OCI-LY7 (cell line): ENCODE results near the gene SLC27A1. TPM values are rescaled to one million over a fixed set of nuclear protein-coding genes. Genes with fewer than 3 reads are reported as not detected.

Experiments used
- BruUV-seq: library from RNA; stranded (reverse); fragments of 400-500 nt; replicated peaks from 2 replicates; lab custom pipeline; 2021; lab: Mats Ljungman, UMichigan
- CTCF ChIA-PET: fragments of 300-600 bp; sonication (Branson Sonifier 250); formaldehyde crosslinking; loops from one replicate; lab custom pipeline; 2022; ENCODE audit warnings: antibody characterized with exemption; ENCODE audit not compliant: unreplicated experiment; lab: Charles Lee
- POLR2A ChIA-PET: fragments of 300-600 bp; sonication (Branson Sonifier 250); formaldehyde crosslinking; loops from one replicate; lab custom pipeline; 2022; ENCODE audit warnings: antibody characterized with exemption; lab: Charles Lee
- DNase-seq: peaks from one replicate; pipeline ENCODE4 v3.0.0-alpha.2; 2015; ENCODE audit warnings: low spot score
- H2AFZ ChIP-seq: fragments of 200-600 bp; sonication (generic), shearing (Covaris generic); 2 replicates; pipeline ENCODE4 v1.6.1; 2014; ENCODE audit warnings: mild to moderate bottlenecking, antibody characterized with exemption, low read length, moderate library complexity
- H3K27ac ChIP-seq: fragments of 200-600 bp; sonication (generic); 2 replicates; pipeline ENCODE4 v1.5.1; 2014; ENCODE audit warnings: mixed run types, low read depth, mild to moderate bottlenecking, moderate library complexity, low read length, inconsistent platforms; ENCODE audit not compliant: poor library complexity, severe bottlenecking
- H3K36me3 ChIP-seq: fragments of 200-600 bp; sonication (generic); 2 replicates; pipeline ENCODE4 v1.6.1; 2014; ENCODE audit warnings: mild to moderate bottlenecking, antibody characterized with exemption, low read length, moderate library complexity, mixed read lengths; ENCODE audit not compliant: insufficient read depth
- H3K4me1 ChIP-seq: fragments of 200-600 bp; sonication (generic); 2 replicates; pipeline ENCODE4 v1.5.1; 2014; ENCODE audit warnings: mild to moderate bottlenecking, low read length; ENCODE audit not compliant: insufficient read depth, poor library complexity, severe bottlenecking
- H3K4me2 ChIP-seq: fragments of 200-600 bp; sonication (generic); 2 replicates; pipeline ENCODE4 v1.6.1; 2014; ENCODE audit warnings: mild to moderate bottlenecking, low read length
- H3K4me3 ChIP-seq: fragments of 200-600 bp; sonication (generic); 2 replicates; pipeline ENCODE4 v1.5.1; 2014; ENCODE audit warnings: mild to moderate bottlenecking, low read depth, low read length; ENCODE audit not compliant: poor library complexity, severe bottlenecking
- H3K79me2 ChIP-seq: fragments of 200-600 bp; sonication (generic); 2 replicates; pipeline ENCODE4 v1.6.1; 2016; ENCODE audit warnings: low read depth, mild to moderate bottlenecking, low read length, moderate library complexity, mixed read lengths; ENCODE audit not compliant: insufficient read depth
- H3K9me2 ChIP-seq: fragments of 200-600 bp; sonication (generic); 2 replicates; pipeline ENCODE4 v1.6.1; 2016; ENCODE audit warnings: mild to moderate bottlenecking, low read length, mixed read lengths; ENCODE audit not compliant: insufficient read depth
- H3K9me3 ChIP-seq: fragments of 200-600 bp; sonication (generic); 2 replicates; pipeline ENCODE4 v1.6.1; 2014; ENCODE audit warnings: mild to moderate bottlenecking, mixed run types, low read length, mixed read lengths
- H4K20me1 ChIP-seq: fragments of 200-600 bp; sonication (generic); 2 replicates; pipeline ENCODE4 v1.6.1; 2014; ENCODE audit warnings: mild to moderate bottlenecking, antibody characterized with exemption, low read length, moderate library complexity, mixed read lengths; ENCODE audit not compliant: insufficient read depth
- EZH2phosphoT487 ChIP-seq: fragments of 200-600 bp; sonication (generic); IDR thresholded peaks from 2 replicates; pipeline ENCODE4 v1.6.1; 2018; ENCODE audit warnings: low read depth, borderline replicate concordance, mild to moderate bottlenecking, mixed run types, antibody characterized with exemption, low read length, moderate library complexity, mixed read lengths
- intact Hi-C: fragments of 100-400 bp; cut with micrococcal nuclease; formaldehyde crosslinking; loops from one replicate; pipeline ENCODE4 v1.10.0; 2022; ENCODE audit not compliant: unreplicated experiment
- total RNA-seq, 2 experiments: library from RNA; depleted of rRNA in 1 of 2; stranded (reverse); fragments of >200 nt in 1 of 2; shearing (Covaris generic) in 1 of 2; gene quantifications; 2 replicates each; pipeline ENCODE4 v1.2.3, GENCODE V29; 2014 to 2022
- TF ChIP-seq, protein P1 (sequence below): fragments of 200-600 bp; sonication (generic); conservative IDR thresholded peaks from 2 replicates; pipeline ENCODE4 v1.5.1; 2014; ENCODE audit warnings: mild to moderate bottlenecking, antibody characterized with exemption, low read length, moderate library complexity, mixed read lengths

The SLC27A1 gene
- total RNA-seq, 2 experiments from 2014 or later, result 2.5 to 3.2 TPM

DNA sequence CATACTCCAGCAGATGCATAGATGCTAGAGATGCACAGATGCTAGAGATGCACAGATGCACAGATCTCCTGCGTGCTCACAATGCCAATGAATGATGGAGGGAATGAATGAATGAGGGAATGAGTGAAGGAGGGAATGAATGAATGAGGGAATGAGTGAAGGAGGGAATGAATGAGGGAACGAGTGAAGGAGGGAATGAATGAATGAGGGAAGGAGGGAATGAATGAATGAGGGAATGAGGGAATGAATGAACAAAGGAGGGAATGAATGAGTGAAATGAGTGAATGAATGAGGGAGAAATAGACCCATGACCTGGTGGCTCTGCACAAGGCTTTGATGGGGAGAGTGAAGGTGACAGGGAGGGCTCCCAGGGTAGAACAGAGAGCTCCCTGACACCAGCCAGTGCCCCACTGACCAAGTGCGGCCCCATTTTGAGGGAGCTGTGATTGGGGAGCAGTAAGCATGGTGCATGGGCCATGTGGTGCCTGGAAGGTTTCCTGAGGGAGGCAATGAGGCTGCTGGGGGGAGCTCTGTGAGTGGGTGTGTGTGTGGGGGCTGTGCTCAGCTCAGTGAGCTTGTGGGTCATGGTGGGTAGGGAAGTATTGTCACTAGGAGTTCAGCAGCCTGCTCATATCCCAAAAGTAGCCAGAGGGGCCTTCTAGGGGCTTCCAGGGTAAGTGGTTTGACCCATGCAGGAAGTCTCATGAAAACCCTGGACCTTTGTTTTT lies 12.7 kb downstream of the SLC27A1 start:
- no peaks in the 10 kb centered on the region for H3K79me2 ChIP-seq
- no peaks in the 10 kb centered on the region for H4K20me1 ChIP-seq
- TF ChIP-seq, protein P1, sequence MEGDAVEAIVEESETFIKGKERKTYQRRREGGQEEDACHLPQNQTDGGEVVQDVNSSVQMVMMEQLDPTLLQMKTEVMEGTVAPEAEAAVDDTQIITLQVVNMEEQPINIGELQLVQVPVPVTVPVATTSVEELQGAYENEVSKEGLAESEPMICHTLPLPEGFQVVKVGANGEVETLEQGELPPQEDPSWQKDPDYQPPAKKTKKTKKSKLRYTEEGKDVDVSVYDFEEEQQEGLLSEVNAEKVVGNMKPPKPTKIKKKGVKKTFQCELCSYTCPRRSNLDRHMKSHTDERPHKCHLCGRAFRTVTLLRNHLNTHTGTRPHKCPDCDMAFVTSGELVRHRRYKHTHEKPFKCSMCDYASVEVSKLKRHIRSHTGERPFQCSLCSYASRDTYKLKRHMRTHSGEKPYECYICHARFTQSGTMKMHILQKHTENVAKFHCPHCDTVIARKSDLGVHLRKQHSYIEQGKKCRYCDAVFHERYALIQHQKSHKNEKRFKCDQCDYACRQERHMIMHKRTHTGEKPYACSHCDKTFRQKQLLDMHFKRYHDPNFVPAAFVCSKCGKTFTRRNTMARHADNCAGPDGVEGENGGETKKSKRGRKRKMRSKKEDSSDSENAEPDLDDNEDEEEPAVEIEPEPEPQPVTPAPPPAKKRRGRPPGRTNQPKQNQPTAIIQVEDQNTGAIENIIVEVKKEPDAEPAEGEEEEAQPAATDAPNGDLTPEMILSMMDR, result no peak
- TF ChIP-seq EZH2phosphoT487, result no peak
- intact Hi-C loops, result no loop called here
- ChIA-PET POLR2A (no interaction called here), CTCF (interaction anchor here (0.5 kb wide), 1 partner anchor 8 kb away, joined by 3 read pairs; no protein-coding TSS in a partner anchor)
- H3K9me2 ChIP-seq, result no peaks in the 10 kb centered on the region
- H3K4me3 ChIP-seq, result no peak overlapping the region
- H3K9me3 ChIP-seq, result no peaks in the 10 kb centered on the region
- H3K36me3 ChIP-seq, result no peaks in the 10 kb centered on the region
- no peak for DNase-seq
- peaks cover 8% of the 10 kb centered on the region for H3K4me1 ChIP-seq
- no peak overlapping the region for H3K4me2 ChIP-seq
- no peak overlapping the region for H2AFZ ChIP-seq
- no peak overlapping the region for H3K27ac ChIP-seq
- no TSS peak for BruUV-seq

DNA sequence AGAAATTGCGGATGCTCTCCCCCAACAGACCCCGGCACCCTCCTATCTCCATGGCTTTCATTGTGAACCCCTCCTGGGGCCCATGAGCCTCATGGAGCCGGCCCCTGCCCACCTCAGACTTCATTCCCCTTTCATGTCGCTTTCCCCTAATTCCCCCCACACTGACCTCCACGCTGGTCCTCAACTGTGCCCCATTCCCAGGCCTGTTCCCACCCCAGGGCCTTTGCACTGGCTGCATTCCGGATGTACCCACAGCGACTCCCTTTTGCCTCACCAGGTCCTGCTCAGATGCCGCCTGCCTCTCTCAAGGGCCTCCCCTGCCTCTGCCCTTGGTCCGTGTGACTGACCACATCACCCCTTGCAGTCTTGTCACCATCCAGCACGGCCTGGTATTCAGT lies 13.3 kb downstream of the SLC27A1 start:
- Histone ChIP-seq H3K9me2 (no peaks in the 10 kb centered on the region), H3K27ac (no peak overlapping the region), H3K4me2 (no peak overlapping the region), H3K4me1 (peaks cover 14% of the 10 kb centered on the region), H3K9me3 (no peaks in the 10 kb centered on the region), H3K79me2 (no peaks in the 10 kb centered on the region), H4K20me1 (no peaks in the 10 kb centered on the region), H3K36me3 (no peaks in the 10 kb centered on the region), H3K4me3 (no peak overlapping the region), H2AFZ (no peak overlapping the region)
- intact Hi-C loops, result no loop called here
- CTCF ChIA-PET, result interaction anchor here (0.5 kb wide), 1 partner anchor 9 kb away, joined by 3 read pairs; no protein-coding TSS in a partner anchor
- BruUV-seq, result no TSS peak
- POLR2A ChIA-PET, result no interaction called here
- no peak for DNase-seq
- no peak for TF ChIP-seq EZH2phosphoT487
- TF ChIP-seq, protein P1, result no peak

DNA sequence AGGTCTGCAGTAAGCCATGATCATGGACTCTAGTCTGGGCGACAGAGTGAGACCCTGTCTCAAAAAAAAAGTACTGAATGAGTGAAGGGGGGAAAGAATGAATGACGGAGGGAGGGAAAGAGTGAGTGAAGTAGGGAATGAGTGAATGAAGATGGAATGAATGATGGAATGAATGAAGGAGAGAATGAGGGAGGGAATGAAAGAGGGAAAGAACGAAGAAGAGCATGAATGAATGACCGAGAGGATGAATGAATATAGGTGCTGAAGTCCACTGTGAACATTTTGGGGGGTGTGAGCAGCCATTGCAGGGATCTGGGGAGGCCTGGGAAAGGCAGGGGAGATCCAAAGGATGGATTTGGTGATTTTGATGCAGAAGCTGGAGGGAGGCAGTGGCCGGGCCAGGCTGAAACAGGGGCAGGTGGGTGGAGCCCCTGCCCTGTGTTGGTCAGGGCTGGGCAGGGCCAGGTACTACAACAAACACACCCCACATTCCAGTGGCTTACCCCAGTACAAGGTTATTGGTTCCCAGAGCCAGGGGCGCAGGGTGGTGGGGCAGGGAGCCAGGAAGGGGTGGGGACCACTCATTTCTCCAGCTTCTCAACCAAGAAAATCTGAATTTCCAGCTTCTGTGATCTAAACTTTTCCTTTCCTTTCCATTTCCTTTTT lies 14.3 kb downstream of the SLC27A1 start:
- Histone ChIP-seq H3K27ac (no peak overlapping the region), H3K4me2 (no peak overlapping the region), H2AFZ (no peak overlapping the region), H3K36me3 (no peaks in the 10 kb centered on the region), H3K79me2 (no peaks in the 10 kb centered on the region), H3K4me1 (peaks cover 24% of the 10 kb centered on the region), H3K4me3 (no peak overlapping the region), H4K20me1 (no peaks in the 10 kb centered on the region), H3K9me3 (no peaks in the 10 kb centered on the region), H3K9me2 (no peaks in the 10 kb centered on the region)
- CTCF ChIA-PET, result no interaction called here
- no peak for DNase-seq
- POLR2A ChIA-PET, result no interaction called here
- TF ChIP-seq EZH2phosphoT487, result no peak
- TF ChIP-seq, protein P1, result no peak
- no TSS peak for BruUV-seq
- intact Hi-C loops, result no loop called here
